Neural progenitor cell (in vitro differentiated cells): ENCODE results near the gene BEAN1.
"Not testable (repeated sequence)": the region's sequence is repeated elsewhere in the genome, so short reads cannot be mapped to it uniquely, and the experiment has no call there.

Experiments
- CTCF ChIP-seq: fragments of 200-600 bp; sonication (generic); IDR thresholded peaks from 2 replicates; pipeline ENCODE4 v1.5.1; 2017; ENCODE audit warnings: antibody characterized with exemption, mild to moderate bottlenecking
- EZH2 ChIP-seq: fragments of 200-600 bp; sonication (generic); IDR thresholded peaks from 2 replicates; pipeline ENCODE4 v1.6.1; 2017; ENCODE audit warnings: antibody characterized with exemption, mild to moderate bottlenecking, moderate library complexity
- EZH2phosphoT487 ChIP-seq: fragments of 200-600 bp; sonication (generic); IDR thresholded peaks from 2 replicates; pipeline ENCODE4 v1.6.1; 2017; ENCODE audit warnings: antibody characterized with exemption

GRCh38 chr16:66465946-66466345 lies 38.9 kb downstream of the BEAN1 start:
- TF ChIP-seq CTCF, EZH2phosphoT487, EZH2: not testable (repeated sequence)
